ENCODE data around the gene ASTN2.

DNA sequence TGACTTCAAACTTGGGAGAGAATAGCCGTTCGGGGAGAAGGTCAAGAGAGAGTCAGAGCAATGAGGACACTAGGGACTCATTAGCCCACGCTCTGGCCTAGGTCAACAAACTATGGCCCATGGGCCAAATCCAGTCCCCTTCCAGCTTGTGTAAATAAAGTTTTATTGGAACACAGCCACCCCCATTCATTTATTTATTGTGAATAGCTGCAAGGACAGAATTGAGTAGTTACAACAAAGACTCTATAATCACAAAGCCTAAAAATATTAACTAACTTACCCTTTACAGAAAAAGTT lies 760.9 kb downstream of the ASTN2 start:
- TF ChIP-seq GATA2 (IDR thresholded peaks at IDR 0.05; ENCODE audit: low read depth, low read length), result no peak
- TF ChIP-seq GATA3 (IDR thresholded peaks at IDR 0.05; ENCODE audit: low read depth, low read length), result no peak

Measured in SH-SY5Y (cell line).